ENCODE measurements around the gene CPPED1.

GRCh38 chr16:12801511-12802042 is 2.1 kb downstream of the CPPED1 start:
- TF ChIP-seq CTCF (IDR thresholded peaks at IDR 0.05) (no peak), POLR2A (IDR thresholded peaks at IDR 0.05) (no peak)
